ENCODE results near the gene SCN2B.

- TF ChIP-seq POLR2A (IDR thresholded peaks at IDR 0.05; ENCODE audit: low read length) (no peak), GATA1 (IDR thresholded peaks at IDR 0.05; ENCODE audit: low read depth, low read length) (no peak)
These were observed 27.6 kb downstream of the SCN2B start for GRCh38 chr11:118148856-118149255.
